ENCODE results near the gene TNRC18. TPM values are rescaled to one million over a fixed set of nuclear protein-coding genes. Genes with fewer than 3 reads are reported as not detected.

The TNRC18 gene
- polyA plus RNA-seq, 1 donor from 2014 or later: 23.6 TPM

GRCh38 chr7:5296611-5297226, 126.9 kb downstream of the TNRC18 start:
- Histone ChIP-seq H3K27me3 (ENCODE audit: insufficient read depth, low read depth, low read length) (no peaks in the 10 kb centered on the region), H3K79me2 (replicated peaks; ENCODE audit: insufficient read depth, low read length) (no peaks in the 10 kb centered on the region), H4K20me1 (ENCODE audit: insufficient read depth) (no peaks in the 10 kb centered on the region), H3F3A (ENCODE audit: insufficient read depth, low read length, poor library complexity, severe bottlenecking) (no peaks in the 10 kb centered on the region), H3K9me3 (ENCODE audit: low read length) (no peaks in the 10 kb centered on the region), H3K9me2 (ENCODE audit: insufficient read depth, low read length) (no peaks in the 10 kb centered on the region), H3K36me3 (ENCODE audit: insufficient read depth, low read length) (no peaks in the 10 kb centered on the region), H3K9ac (ENCODE audit: low read length) (no peak overlapping the region), H2AFZ (ENCODE audit: low read depth, low read length) (no peak overlapping the region), H3K27ac (ENCODE audit: low read length) (no peak overlapping the region), H3K4me2 (ENCODE audit: low read length) (no peak overlapping the region), H3K4me3 (ENCODE audit: low read length) (no peak overlapping the region)
- TF ChIP-seq MXI1 (conservative IDR thresholded peaks at IDR 0.05; ENCODE audit: poor library complexity, severe bottlenecking): no peak
- TF ChIP-seq SMC3 (conservative IDR thresholded peaks at IDR 0.05; ENCODE audit: poor library complexity): no peak
- TF ChIP-seq TAF1 (IDR thresholded peaks at IDR 0.05; ENCODE audit: low read depth): no peak
- no peak for TF ChIP-seq EP300 (conservative IDR thresholded peaks at IDR 0.05; ENCODE audit: poor library complexity, severe bottlenecking)
- TF ChIP-seq RAD21 (conservative IDR thresholded peaks at IDR 0.05): no peak
- TF ChIP-seq REST (IDR thresholded peaks at IDR 0.05; ENCODE audit: borderline replicate concordance): no peak
- no peak for TF ChIP-seq CTCF (IDR thresholded peaks at IDR 0.05; ENCODE audit: poor library complexity, severe bottlenecking)
- no peak for TF ChIP-seq EZH2 (IDR thresholded peaks at IDR 0.05; ENCODE audit: borderline replicate concordance, insufficient read depth, low read length, poor library complexity, severe bottlenecking)

- Histone ChIP-seq H3K4me3 (ENCODE audit: low read length) (no peak overlapping the region), H3K4me2 (ENCODE audit: low read length) (no peak overlapping the region), H3F3A (ENCODE audit: insufficient read depth, low read length, poor library complexity, severe bottlenecking) (no peaks in the 10 kb centered on the region), H2AFZ (ENCODE audit: low read depth, low read length) (no peak overlapping the region), H3K27me3 (ENCODE audit: insufficient read depth, low read depth, low read length) (no peaks in the 10 kb centered on the region), H3K9ac (ENCODE audit: low read length) (no peak overlapping the region), H3K36me3 (ENCODE audit: insufficient read depth, low read length) (no peaks in the 10 kb centered on the region), H3K27ac (ENCODE audit: low read length) (no peak overlapping the region), H3K9me2 (ENCODE audit: insufficient read depth, low read length) (no peaks in the 10 kb centered on the region), H3K79me2 (replicated peaks; ENCODE audit: insufficient read depth, low read length) (no peaks in the 10 kb centered on the region), H3K9me3 (ENCODE audit: low read length) (no peaks in the 10 kb centered on the region), H4K20me1 (ENCODE audit: insufficient read depth) (no peaks in the 10 kb centered on the region)
- TF ChIP-seq SMC3 (conservative IDR thresholded peaks at IDR 0.05; ENCODE audit: poor library complexity): no peak
- TF ChIP-seq EP300 (conservative IDR thresholded peaks at IDR 0.05; ENCODE audit: poor library complexity, severe bottlenecking): no peak
- TF ChIP-seq CTCF (IDR thresholded peaks at IDR 0.05; ENCODE audit: poor library complexity, severe bottlenecking): no peak
- no peak for TF ChIP-seq TAF1 (IDR thresholded peaks at IDR 0.05; ENCODE audit: low read depth)
- TF ChIP-seq EZH2 (IDR thresholded peaks at IDR 0.05; ENCODE audit: borderline replicate concordance, insufficient read depth, low read length, poor library complexity, severe bottlenecking): no peak
- no peak for TF ChIP-seq POLR2AphosphoS5 (IDR thresholded peaks at IDR 0.05)
- TF ChIP-seq REST (IDR thresholded peaks at IDR 0.05; ENCODE audit: borderline replicate concordance): no peak
- TF ChIP-seq RAD21 (conservative IDR thresholded peaks at IDR 0.05): no peak
- no peak for TF ChIP-seq MXI1 (conservative IDR thresholded peaks at IDR 0.05; ENCODE audit: poor library complexity, severe bottlenecking)
Observed at GRCh38 chr7:5296015-5296610, 127.5 kb downstream of the TNRC18 start.
